ENCODE results near the gene BCR.
"Not testable (repeated sequence)": the region's sequence is repeated elsewhere in the genome, so short reads cannot be mapped to it uniquely, and the experiment has no call there.

Gene BCR

DNA sequence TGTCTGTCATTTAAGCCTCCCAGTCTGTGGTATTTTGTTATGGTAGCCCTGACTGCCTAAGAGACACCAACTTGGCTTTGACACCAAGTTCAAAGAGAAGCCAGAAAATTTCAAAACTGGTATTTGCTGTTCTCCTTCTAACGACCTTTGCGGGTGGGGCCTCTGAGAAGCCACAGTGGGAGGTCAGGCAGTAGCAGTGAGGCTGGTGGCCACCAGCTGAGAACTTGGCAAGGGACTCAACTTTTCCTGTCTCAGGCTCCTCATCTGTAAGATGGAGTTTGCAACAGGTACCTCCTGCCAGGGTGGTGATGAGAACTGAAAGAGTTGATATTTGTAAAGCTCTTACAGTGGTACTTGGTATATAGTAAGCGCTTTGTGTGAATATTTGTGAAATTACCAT is 183.4 kb downstream of the BCR start:
- H3K4me3 ChIP-seq (ENCODE audit: low read depth, low read length): no peak overlapping the region
- in situ Hi-C loops (cut with HindIII; ENCODE audit: low sequenced_read_pairs): no loop called here
- no peak for DNase-seq (ENCODE audit: low read depth, low spot score)
- TF ChIP-seq CTCF (IDR thresholded peaks at IDR 0.05; ENCODE audit: low read depth, low read length): no peak

- in situ Hi-C loops (cut with HindIII; ENCODE audit: low sequenced_read_pairs): no loop called here
These were observed 184.1 kb downstream of the BCR start for GRCh38 chr22:23364389-23364788.

DNA sequence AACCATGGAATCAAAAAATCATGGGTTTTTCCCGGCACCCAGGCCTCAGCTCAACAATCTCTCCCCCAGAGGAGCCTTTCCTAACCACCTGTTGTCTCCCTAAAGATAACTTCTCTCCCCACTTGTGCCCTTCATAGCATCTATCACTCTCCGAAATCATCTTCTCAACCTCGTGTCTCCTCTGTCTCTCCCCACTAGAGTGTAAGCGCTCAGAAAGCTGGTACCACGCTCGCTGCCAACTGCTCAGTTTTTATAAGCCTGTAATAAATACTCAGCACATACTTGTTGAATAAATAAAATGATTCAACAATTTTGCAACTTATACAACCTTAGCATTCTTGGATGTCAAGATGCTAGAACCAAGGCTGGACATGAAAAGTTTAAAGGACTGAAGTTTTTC is 185.2 kb downstream of the BCR start:
- no peak for TF ChIP-seq CTCF (IDR thresholded peaks at IDR 0.05; ENCODE audit: low read depth, low read length)
- DNase-seq (ENCODE audit: low read depth, low spot score): no peak
- in situ Hi-C loops (cut with HindIII; ENCODE audit: low sequenced_read_pairs): no loop called here
- no peak overlapping the region for H3K4me3 ChIP-seq (ENCODE audit: low read depth, low read length)

More at GRCh38 chr22:23364389-23364788, 184.1 kb downstream of the BCR start:
- no peak for TF ChIP-seq CTCF (IDR thresholded peaks at IDR 0.05; ENCODE audit: low read depth, low read length)
- DNase-seq (ENCODE audit: low read depth, low spot score): no peak
- no peak overlapping the region for H3K4me3 ChIP-seq (ENCODE audit: low read depth, low read length)

- no peak for TF ChIP-seq CTCF (IDR thresholded peaks at IDR 0.05; ENCODE audit: low read depth, low read length)
- H3K4me3 ChIP-seq (ENCODE audit: low read depth, low read length): no peak overlapping the region
- in situ Hi-C loops (cut with HindIII; ENCODE audit: low sequenced_read_pairs): no loop called here
- no peak for DNase-seq (ENCODE audit: low read depth, low spot score)
These were observed 185.7 kb downstream of the BCR start for GRCh38 chr22:23365961-23366360.

DNA sequence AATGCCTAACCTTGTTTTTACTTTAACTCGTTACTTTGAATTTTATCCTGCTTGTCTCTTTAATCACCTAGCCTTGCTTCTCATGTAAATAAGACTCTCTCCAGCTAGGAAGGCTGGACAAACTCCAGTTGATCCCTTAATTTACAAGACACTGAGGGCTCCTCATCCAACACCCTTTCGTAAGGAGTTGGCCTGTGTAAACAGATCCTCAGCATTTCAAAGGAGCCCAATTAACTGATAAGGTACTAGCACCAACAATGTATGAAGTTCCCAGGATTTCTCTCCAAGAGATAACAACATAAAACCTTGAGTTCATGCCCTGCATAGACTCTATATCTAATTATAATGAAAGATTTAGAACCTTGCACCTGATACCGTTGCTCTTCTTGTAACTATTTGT is 186.9 kb downstream of the BCR start:
- in situ Hi-C loops (cut with HindIII; ENCODE audit: low sequenced_read_pairs); H3K4me3 ChIP-seq (ENCODE audit: low read depth, low read length); DNase-seq (ENCODE audit: low read depth, low spot score): not testable (repeated sequence)
